ENCODE results near the gene BACH2. TPM values are rescaled to one million over a fixed set of nuclear protein-coding genes. Genes with fewer than 3 reads are reported as not detected.
A peak's percentile ranks its signal among the peaks of the same experiment; 100 is the strongest.

The BACH2 gene
- total RNA-seq, 1 donor from 2014 or later, result 7.8 TPM

GRCh38 chr6:89997456-89998445 is 298.9 kb downstream of the BACH2 start:
- Mint-ChIP-seq H3K27ac (ENCODE audit: unreplicated experiment) (peak overlapping the region; percentile 82), H3K27me3 (ENCODE audit: low read depth) (no peaks in the 10 kb centered on the region), H3K9me3 (ENCODE audit: low read depth) (no peaks in the 10 kb centered on the region), H3K4me3 (ENCODE audit: unreplicated experiment) (peak overlapping the region; percentile 26), H3K4me1 (ENCODE audit: low read depth) (peaks cover 23% of the 10 kb centered on the region), H3K36me3 (ENCODE audit: low read depth) (no peaks in the 10 kb centered on the region)
- TF ChIP-seq, protein P1, sequence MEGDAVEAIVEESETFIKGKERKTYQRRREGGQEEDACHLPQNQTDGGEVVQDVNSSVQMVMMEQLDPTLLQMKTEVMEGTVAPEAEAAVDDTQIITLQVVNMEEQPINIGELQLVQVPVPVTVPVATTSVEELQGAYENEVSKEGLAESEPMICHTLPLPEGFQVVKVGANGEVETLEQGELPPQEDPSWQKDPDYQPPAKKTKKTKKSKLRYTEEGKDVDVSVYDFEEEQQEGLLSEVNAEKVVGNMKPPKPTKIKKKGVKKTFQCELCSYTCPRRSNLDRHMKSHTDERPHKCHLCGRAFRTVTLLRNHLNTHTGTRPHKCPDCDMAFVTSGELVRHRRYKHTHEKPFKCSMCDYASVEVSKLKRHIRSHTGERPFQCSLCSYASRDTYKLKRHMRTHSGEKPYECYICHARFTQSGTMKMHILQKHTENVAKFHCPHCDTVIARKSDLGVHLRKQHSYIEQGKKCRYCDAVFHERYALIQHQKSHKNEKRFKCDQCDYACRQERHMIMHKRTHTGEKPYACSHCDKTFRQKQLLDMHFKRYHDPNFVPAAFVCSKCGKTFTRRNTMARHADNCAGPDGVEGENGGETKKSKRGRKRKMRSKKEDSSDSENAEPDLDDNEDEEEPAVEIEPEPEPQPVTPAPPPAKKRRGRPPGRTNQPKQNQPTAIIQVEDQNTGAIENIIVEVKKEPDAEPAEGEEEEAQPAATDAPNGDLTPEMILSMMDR (IDR thresholded peaks at IDR 0.05), result no peak
- DNase-seq (ENCODE audit: low spot score), result no peak

DNA sequence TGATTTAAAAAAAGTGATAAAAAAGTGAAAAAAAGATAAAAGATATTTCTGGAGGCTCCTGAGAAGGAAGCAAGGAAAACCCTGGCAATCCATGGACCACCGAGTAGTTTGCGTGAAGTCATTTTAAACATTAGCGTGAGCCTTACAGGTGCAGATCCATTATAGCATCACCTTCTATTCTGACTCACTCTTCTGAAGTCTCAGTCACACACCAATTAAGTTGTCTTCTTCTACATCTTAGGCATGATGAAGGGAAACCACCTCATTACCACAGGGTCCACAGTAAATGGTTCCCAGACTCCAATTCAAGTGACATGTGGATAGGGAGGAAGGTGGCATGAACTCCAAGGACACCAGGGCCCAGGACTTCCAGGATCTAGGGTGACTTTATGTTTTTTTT is 303.2 kb downstream of the BACH2 start:
- TF ChIP-seq, protein P1 (IDR thresholded peaks at IDR 0.05), result no peak
- no peaks in the 10 kb centered on the region for H3K36me3 Mint-ChIP-seq (ENCODE audit: low read depth)
- no peak for DNase-seq (ENCODE audit: low spot score)
- no peak overlapping the region for H3K4me3 Mint-ChIP-seq (ENCODE audit: unreplicated experiment)
- no peak overlapping the region for H3K27ac Mint-ChIP-seq (ENCODE audit: unreplicated experiment)
- peaks cover 59% of the 10 kb centered on the region for H3K4me1 Mint-ChIP-seq (ENCODE audit: low read depth)
- no peaks in the 10 kb centered on the region for H3K9me3 Mint-ChIP-seq (ENCODE audit: low read depth)
- H3K27me3 Mint-ChIP-seq (ENCODE audit: low read depth), result no peaks in the 10 kb centered on the region

DNA sequence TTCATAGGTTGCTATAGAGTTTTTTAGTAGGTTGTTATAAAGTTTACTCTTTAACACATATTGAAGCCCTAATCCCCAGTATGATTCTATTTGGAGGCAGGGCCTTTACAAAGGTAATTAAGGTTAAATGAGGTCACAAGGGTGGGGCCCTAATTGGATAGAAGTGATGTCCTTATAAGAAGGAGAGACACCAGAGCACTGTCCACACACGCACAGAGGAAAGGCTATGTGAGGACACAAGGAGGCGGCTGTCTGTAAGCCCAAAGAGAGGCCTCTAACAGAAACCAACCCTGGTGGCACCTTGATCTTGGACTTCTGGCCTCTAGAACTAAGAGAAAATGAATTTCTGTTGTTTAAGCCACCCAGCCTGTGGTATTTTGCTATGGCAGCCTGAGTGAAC is 303.8 kb downstream of the BACH2 start:
- Mint-ChIP-seq H3K27ac (ENCODE audit: unreplicated experiment) (no peak overlapping the region), H3K36me3 (ENCODE audit: low read depth) (no peaks in the 10 kb centered on the region), H3K9me3 (ENCODE audit: low read depth) (no peaks in the 10 kb centered on the region), H3K4me1 (ENCODE audit: low read depth) (peaks cover 64% of the 10 kb centered on the region), H3K4me3 (ENCODE audit: unreplicated experiment) (no peak overlapping the region), H3K27me3 (ENCODE audit: low read depth) (no peaks in the 10 kb centered on the region)
- DNase-seq (ENCODE audit: low spot score), result no peak
- TF ChIP-seq, protein P1 (IDR thresholded peaks at IDR 0.05), result no peak

GRCh38 chr6:89989742-89990141 is 306.9 kb downstream of the BACH2 start:
- Mint-ChIP-seq H3K36me3 (ENCODE audit: low read depth) (no peaks in the 10 kb centered on the region), H3K4me1 (ENCODE audit: low read depth) (peaks cover 92% of the 10 kb centered on the region), H3K27ac (ENCODE audit: unreplicated experiment) (peak overlapping the region; percentile 82), H3K27me3 (ENCODE audit: low read depth) (no peaks in the 10 kb centered on the region), H3K4me3 (ENCODE audit: unreplicated experiment) (no peak overlapping the region), H3K9me3 (ENCODE audit: low read depth) (no peaks in the 10 kb centered on the region)
- no peak for DNase-seq (ENCODE audit: low spot score)
- TF ChIP-seq, protein P1 (IDR thresholded peaks at IDR 0.05), result no peak

DNA sequence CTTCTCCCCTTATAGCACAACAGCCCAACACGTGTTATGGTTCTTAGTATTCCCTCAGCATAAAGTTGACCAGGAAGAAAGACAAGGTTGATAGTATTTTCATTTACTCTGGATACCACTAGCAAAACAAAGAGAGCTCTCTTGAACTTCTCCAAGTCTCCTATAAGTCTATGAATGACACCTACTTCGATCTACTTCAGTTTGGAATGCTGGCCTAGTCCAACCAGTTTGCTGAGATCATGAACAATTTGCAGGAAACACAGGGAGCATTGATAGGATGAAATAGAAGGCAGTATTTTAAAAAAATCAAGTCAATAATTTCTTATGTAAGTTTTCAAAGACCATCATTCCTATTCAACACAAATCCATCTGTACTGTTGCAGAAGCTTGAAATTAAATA is 308.8 kb downstream of the BACH2 start:
- Mint-ChIP-seq H3K9me3 (ENCODE audit: low read depth) (no peaks in the 10 kb centered on the region), H3K4me1 (ENCODE audit: low read depth) (peaks cover 74% of the 10 kb centered on the region), H3K27me3 (ENCODE audit: low read depth) (no peaks in the 10 kb centered on the region), H3K36me3 (ENCODE audit: low read depth) (no peaks in the 10 kb centered on the region), H3K27ac (ENCODE audit: unreplicated experiment) (no peak overlapping the region), H3K4me3 (ENCODE audit: unreplicated experiment) (no peak overlapping the region)
- DNase-seq (ENCODE audit: low spot score), result no peak
- TF ChIP-seq, protein P1 (IDR thresholded peaks at IDR 0.05), result no peak

All from chondrocyte (in vitro differentiated cells).